HG03039 (cell line): ENCODE measurements around the gene PERCC1.
"Not testable (repeated sequence)": the region's sequence is repeated elsewhere in the genome, so short reads cannot be mapped to it uniquely, and the experiment has no call there.

Experiments used
- ATAC-seq: cut with Tn5 transposase; IDR thresholded peaks from one replicate; pipeline ENCODE4 v1.9.1; 2021; ENCODE audit warnings: mild to moderate bottlenecking, moderate library complexity; ENCODE audit not compliant: unreplicated experiment

Gene PERCC1

GRCh38 chr16:1433263-1433560, 2.3 kb downstream of the PERCC1 start:
- ATAC-seq = no peak

GRCh38 chr16:1433756-1434155, 2.9 kb downstream of the PERCC1 start:
- ATAC-seq = no peak

GRCh38 chr16:1434644-1435592, 4.0 kb downstream of the PERCC1 start:
- no peak for ATAC-seq

GRCh38 chr16:1435921-1436697, 5.2 kb downstream of the PERCC1 start:
- no peak for ATAC-seq

- ATAC-seq = no peak
Observed at GRCh38 chr16:1436731-1437355, 6.0 kb downstream of the PERCC1 start.

- ATAC-seq = no peak
Observed at GRCh38 chr16:1437606-1438005, 6.7 kb downstream of the PERCC1 start.

- no peak for ATAC-seq
Observed at GRCh38 chr16:1438229-1439057, 7.6 kb downstream of the PERCC1 start.

GRCh38 chr16:1439058-1439698, 8.3 kb downstream of the PERCC1 start:
- ATAC-seq = no peak

GRCh38 chr16:1439699-1440074, 8.8 kb downstream of the PERCC1 start:
- not testable (repeated sequence) for ATAC-seq

- no peak for ATAC-seq
Observed at GRCh38 chr16:1441391-1441829, 10.5 kb downstream of the PERCC1 start.

GRCh38 chr16:1442697-1443096, 11.8 kb downstream of the PERCC1 start:
- no peak for ATAC-seq

GRCh38 chr16:1443403-1443973, 12.6 kb downstream of the PERCC1 start:
- no peak for ATAC-seq

- no peak for ATAC-seq
Observed at GRCh38 chr16:1443980-1444729, 13.3 kb downstream of the PERCC1 start, which contains the start of gene CCDC154. TSS of gene CCDC154 (minus strand) at chr16:1444556. CDS start at chr16:1444322, 234 bp downstream.

GRCh38 chr16:1444730-1445517, 14.0 kb downstream of the PERCC1 start:
- ATAC-seq = no peak

GRCh38 chr16:1445518-1446203, 14.8 kb downstream of the PERCC1 start:
- ATAC-seq = no peak

- ATAC-seq = no peak
Observed at GRCh38 chr16:1446296-1447080, 15.6 kb downstream of the PERCC1 start.

GRCh38 chr16:1447965-1448364, 17.1 kb downstream of the PERCC1 start:
- no peak for ATAC-seq
